Globus pallidus (tissue), 1 donor: Measurements from ENCODE around the gene MYO16.
A peak's percentile ranks its signal among the peaks of the same experiment; 100 is the strongest.

ENCODE experiments used
- DNase-seq: peaks from one replicate; pipeline ENCODE4 v3.0.0-alpha.2; 2015; ENCODE audit warnings: low spot score

The MYO16 gene

DNA sequence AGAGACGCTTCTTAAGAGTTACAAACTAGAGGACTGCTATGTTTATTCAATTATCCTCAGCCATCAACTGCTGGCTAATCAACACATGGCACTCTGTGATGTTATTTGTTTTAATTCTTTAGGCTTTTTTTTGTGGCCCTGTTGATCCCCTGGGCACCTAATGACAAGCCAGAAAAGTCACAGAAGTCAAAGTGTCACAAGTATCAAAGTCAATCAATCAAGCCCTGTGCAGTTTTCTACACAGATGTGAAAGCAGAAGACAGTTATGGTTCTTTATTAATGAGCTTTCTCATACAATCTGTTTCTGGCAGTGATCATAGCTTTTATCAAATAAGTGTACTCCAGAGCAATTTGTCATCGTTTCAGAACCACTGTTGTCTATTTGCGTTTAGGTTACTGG, 34.3 kb downstream of the MYO16 start:
- DNase-seq, result no peak

DNA sequence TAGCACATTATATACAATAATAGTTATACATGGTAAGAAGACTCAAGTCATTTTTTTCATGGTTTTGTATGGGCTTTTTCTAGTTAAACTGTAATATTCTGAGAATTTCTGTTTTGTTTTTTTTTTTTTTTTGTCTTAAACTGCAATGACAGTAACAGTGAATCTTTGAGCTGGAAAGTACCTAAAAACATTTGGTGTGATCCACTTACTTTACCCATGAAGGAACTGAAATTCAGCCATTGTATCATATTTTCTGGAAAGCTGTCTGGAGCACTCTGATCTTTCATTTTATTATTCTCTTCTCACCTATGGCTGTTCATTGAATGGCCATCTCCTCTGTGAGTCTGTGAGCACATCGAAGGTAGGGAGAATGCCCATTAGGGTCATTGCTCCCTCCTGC, 37.8 kb downstream of the MYO16 start:
- no peak for DNase-seq

DNA sequence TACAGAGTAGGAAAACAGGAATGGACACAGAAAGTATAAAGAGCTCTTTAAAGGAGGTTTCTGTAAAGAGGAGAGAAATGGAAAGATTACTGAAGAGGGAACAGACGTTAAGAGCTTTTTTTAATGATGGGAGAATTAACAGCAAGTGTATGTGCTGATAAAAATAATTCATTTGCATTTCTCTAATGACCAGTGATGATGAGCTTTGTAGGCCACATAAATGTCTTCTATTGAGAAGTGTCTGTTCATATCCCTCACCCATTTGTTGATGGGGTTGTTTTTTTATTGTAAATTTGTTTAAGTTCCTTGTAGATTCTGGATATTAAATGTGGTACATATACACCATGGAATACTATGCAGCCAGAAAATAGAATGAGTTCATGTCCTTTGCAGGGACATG, 40.0 kb downstream of the MYO16 start:
- DNase-seq, result no peak

DNA sequence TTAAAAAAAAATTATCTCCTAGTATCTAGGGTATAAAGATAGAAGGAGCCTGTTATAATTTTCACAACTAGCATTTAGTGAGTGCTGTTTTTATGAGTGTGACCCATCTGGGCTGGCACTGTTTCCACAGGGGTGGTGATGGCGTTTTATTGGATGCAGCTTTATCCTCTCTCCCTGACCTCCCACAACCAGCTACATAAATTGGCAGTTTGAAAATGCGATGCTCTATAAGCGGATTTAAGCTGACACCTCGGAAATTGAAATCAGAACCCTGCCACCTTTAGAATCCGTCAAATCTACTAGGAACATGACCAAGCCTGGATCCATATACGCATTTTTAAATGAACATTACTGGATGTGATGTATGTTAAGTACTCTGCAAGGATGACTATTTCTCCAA, 44.9 kb downstream of the MYO16 start:
- no peak for DNase-seq

DNA sequence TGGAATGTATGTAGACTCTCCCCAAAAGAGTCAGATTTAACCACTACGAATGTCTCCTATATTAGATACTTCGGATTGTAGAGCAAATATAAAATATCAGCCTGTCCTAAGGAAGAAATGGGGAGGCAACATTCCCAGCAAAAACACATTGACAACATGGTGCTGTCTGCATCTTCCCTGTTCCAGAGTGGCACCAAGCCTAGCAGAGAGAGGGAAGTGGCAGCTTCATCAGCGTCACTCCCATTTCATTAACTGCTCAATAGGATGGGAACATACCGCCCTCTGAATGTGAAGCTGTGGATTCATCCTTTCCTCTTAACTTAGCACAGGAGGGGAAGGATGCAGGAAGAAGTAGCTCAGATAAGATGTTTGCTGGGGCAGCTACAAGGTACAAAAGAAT, 45.4 kb downstream of the MYO16 start:
- no peak for DNase-seq

DNA sequence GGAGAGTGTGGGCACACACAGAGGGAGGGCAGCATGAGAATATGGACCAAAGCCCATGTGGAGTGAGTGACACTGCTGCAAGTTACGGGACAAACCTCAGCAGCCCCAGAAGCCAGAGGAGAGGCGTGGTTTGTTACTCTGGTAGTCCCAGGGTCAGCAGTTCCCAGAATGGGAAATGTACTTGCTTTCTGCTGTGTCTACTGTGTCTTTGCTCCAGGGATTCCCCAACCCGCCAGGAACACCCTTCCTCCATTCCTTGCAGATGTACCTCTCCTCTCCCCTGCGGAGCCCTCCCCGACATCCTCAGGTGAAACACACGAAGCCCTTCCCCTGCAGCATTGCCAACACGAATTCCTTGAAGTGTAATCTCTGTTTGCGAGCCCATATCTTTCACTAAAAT, 47.2 kb downstream of the MYO16 start:
- DNase-seq, result no peak

DNA sequence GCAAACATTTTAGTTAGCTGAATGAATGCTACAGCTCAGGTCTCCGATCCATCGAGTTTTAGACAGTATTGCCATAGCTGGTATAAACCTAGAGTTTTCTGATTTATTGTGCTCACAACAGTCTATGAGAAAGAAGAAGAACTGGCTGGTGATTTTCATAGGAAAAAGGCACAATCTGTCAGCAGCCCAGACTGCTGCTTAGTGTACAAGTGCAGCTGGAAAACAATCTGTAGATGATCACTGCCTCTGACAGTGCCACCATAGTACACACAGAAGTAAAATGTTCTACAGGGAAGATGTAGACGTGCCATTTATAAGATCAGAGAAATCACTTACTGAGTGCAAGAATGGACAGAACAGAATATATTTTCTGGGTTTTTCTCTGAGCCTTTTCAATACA, 48.4 kb downstream of the MYO16 start:
- DNase-seq, result no peak

DNA sequence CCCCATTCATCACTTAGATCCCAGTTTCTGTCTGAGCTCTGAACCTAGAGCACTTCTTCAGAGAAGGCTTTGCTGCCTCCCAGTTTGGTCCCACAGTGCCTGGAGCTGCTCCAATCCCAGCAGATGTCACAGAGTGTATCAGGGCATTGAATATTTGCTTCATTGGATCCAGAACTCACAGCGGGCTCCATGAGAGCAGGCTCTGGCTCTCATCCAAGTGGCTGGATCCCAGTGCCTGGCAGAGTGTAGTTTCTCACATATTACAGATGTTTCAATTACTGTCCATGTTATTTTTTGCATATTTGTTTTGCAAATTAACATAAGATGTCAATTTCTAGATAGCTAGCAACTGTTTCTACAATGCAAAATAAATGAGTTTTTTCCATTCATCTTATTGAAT, 50.6 kb downstream of the MYO16 start:
- no peak for DNase-seq

DNA sequence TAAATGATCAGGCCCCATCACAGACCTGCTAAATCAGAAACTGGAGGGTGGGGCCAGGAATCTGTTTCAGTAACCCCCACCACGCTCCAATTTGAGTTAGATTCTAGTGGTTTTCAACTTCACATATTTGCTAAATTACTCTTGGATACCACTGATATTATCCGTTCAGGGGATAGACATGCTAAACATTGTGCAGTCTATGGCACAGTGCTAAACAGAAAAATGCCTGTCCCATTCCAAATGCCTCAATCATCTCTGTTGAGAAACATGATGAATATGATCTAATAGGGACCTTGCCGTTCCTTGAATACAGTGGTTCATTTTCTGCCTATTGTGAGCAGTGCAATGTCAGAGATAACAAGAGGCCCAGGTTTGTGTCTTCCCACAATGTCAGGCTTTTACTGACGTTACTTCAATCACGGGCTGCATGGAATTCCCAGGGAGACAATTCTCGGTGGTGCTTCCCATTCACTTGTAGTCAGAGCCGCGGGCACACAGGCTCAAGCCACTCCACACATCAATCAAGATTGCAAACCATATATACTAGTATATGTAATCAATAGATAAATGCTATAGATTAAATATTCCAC, 52.7 kb downstream of the MYO16 start:
- no peak for DNase-seq

DNA sequence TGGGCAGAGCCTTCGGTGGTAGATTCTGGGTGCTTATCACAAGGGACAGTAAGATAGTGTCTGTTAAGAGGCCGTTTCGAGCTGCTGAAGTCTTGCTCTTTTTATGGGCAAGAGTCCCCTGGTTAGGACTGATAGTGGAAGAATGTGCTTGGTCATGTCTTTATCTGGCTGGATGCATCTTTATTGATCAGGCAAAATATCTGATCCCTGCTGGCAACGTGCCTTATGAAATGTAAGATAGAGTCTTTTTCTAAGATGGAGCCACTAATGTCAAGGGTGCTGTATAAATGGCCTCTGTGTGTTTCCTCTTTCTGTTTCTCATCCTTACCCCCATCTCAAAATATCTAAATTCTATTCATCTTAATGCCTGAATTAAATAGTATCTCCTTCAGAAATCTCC, 53.3 kb downstream of the MYO16 start:
- DNase-seq, result no peak

DNA sequence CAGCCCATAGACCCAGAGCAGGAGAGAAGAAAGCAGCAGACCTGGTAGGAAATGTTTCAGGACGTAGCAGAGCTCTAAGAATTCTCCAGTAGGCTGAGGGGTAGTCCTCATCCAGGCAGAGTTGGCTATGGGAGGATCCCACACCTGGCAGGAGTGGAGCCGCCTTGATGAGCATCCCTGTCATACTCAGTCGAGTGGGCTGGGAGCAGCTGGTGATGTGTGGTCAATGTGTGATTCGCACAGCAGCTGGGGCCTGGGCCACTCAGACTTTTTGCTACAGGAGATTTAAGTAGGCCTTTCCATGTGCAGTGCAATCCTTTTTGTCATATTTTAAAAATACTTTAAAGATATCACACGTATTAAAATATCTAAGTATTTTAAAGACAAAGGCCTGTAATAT, 56.6 kb downstream of the MYO16 start:
- DNase-seq, result no peak

DNA sequence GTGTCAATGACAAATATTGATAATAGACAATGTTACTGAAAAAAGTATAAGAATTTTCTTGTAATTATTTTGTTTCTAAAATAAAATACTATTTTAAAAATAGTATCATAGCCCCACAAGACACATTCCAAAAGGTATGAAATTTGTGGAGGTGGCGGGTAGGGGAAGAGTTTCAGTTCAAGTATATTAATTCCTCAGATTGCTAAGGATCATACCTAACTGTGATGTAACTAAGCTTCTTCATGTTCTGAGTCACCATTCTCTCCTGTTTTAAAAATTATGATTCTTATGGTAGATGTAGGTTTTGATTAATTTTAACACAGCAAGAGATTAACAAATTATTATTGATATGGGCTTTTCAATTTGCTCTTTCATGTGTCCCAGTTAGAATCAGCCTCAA, 61.3 kb downstream of the MYO16 start:
- DNase-seq, result no peak

DNA sequence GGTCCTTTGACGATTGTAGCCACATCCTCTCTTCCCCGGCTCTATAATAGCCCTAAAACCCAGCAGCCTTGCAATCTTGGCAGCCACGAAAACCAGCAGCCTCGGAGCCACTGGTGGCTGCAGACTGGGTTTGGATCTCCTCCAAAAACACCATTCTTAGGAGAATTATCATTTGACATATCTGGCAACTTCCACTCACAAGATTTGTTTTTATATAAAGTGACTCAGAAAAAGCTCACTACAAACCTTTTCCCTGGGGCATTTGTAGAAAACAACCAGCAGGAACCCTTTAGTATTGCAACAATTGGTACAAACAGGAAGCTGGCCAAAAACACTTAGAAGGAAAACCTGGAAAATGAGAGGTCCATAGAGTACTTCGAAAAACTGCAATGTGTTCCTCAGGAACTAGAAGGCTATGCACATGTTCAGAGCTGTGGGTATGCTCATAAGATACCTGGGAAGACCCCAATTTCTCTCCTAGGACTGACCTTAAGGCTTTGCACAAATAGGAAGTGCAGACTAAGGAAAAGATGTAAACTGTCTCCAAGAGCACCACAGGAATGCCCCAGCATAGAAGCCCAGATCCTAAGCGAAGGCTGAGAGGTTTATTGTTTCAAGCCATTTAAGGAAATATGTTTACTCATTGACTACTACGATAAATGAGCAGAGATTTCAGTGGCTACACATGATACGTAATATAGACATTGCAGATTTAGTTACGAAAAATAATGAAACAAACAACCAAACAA, 71.2 kb downstream of the MYO16 start:
- no peak for DNase-seq

DNA sequence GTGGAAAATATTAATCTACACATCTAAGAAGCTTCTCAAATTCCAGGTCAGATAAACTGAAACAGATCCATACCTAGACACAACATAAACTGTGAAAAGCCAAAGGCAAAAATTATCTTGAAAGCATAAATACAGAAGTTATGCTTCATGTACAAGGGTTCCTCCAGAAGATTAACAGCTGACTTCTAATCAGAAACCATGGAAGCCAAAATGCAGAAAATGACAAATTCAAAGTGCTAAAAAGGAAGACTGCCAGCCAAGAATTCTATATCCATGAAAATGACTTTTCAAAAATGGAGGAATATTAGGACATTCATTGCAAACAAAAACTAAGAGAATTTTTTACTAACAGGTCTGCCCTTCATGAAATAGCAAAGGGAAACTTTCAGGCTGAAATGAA, 72.8 kb downstream of the MYO16 start:
- DNase-seq, result no peak

DNA sequence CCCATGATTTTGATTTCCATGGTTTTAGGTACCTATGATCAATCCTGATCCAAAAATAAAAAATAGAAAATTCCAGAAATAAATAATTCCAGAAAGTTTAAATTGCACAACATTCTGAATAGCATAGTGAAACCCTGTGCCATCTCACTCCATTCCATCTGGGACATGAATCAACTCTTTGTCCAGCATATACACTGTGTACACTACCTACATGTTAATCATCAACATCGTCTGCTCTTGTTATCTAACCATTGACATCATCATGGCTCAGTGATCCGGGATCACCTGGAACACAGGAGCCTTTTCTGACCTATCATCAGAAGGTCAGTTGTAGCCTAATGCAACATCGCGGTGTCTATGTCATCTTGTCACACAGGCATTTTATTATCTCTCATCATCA, 75.6 kb downstream of the MYO16 start:
- DNase-seq, result no peak

DNA sequence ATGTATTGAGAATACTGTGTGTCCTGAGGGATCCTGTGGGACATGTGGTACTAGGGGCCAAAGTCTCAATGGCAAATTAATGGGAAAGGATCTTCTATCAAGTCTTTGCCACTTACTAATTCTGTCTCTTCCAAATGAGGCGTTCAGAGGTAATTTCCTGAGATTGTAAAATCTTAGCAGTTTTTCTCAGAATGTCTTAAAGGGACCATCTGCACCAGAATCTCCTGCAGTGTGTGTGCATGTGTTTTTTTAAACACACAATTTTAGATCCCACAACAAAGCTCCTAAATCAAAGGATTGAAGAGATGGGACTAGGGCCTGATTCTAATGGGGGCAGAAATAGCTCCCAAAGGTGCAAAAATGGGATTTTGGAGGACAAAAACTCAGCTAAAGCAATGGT, 78.2 kb downstream of the MYO16 start:
- no peak for DNase-seq

DNA sequence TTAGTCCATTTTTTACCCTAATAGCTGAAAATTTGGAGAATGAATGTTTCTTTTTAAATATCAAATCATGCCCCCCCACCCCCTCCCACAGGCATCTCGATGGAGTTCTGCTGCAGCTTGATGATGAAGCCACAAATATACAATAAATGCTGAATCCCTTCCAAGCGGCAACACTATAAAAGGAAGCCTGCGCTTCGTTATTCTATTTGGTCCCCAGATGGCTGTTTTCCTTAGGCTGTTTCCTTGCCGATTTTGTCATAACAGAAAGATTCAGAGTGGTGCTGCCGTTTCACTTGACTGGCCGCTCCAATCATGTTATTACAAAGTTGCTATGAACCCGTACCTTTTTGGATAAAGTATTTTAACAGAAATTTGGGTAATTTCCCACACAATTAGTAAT, 79.5 kb downstream of the MYO16 start:
- no peak for DNase-seq

DNA sequence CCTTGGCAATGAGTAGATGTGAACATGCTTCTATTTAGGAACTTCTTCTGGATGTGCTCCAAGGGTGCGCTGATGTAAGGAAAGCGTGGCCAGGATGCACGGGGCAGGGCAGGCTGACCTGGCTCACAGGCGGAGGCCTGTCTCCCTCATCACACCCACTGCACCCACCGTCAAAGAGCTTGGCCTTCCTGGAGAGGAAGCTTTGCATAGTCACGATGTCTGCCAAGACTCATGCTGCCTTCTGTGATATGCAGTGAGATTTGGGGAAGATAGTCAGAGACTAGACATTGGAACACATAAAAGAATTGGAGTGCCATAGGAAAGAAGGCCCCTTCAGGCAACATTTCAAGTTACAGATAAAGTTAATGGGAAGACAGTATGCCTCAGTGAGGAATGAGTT, 82.0 kb downstream of the MYO16 start:
- DNase-seq, result no peak

DNA sequence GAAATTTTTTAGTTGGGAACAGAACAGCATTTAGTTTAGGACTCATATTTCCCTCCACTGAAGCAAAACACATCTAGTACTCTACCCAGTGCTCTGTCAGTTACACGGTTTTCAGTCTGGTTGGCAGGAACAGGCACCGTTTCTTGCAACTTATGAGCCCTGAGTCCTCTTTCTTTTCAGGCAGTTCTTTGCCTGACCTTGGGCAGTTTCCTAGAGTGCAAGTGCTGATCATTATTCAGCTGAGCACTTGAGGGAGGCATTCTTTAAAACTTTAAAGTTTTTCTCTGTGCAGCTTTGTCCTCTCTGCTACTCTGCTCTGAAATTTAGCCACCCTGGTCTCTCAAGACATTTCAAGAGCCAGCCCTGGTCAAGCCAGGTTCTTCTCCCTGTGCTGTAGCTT, 96.1 kb downstream of the MYO16 start:
- DNase-seq, result peak; percentile 7

DNA sequence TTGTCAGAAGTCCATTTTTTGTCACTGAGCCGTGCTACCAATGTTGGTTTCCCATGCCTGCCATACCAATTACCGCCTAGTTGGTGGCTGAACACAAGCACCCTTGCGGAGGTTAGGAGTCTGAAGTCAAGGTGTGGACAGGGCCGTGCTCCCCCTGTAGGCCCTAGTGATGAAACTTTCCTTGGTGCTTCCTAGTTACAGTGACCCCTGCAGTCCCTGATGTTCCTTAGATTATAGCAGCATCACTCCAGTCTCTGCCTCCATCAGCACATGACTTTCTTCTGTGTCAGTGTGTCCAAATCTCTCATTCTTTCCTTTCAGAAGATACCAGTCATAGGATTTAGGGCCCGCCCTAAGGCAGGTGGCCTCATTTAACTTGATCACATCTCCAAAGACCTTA, 99.0 kb downstream of the MYO16 start:
- no peak for DNase-seq

DNA sequence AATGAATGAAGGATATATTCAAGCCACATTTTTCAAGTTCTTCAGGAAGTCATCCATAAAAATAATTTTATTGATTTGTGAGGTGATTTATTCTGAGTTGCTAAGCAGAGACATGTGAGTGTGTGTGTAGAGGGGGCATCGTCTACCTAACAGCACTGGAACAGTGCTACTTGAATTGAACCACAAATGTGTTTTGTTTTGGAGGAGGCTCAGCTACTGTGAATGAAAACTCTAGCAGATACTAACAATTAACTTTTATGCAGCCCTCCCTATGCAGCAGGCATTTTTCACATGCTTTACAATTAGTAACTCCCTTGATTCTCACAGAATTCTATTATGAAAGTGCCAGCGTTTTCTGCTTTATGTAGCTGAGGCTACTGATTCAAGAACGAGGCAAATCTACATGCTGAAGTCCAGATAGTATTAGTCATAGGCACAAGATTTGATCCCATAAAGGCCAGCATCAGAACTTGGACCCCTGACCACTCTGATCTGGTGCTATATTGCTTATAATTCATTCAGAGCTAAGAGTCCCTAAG, 103.7 kb downstream of the MYO16 start:
- no peak for DNase-seq

DNA sequence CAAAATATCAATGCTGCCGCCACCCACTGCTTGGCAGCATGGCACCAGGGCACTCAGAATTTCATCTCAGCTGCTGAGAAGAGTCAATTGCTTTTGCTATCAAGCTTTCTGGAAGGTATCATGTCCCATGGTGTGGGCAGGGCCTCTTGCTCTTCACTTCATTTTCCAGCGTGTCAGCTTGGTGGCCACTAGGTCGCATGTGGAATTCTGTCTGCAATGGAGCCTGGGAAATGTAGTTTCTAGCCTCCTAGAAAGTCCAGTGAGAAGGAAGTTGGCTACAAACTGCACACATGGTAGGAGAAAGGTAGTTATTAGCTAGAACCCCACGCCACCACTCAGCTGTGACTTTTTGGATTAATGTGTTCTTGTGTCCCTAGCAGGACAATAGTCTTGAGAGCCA, 105.3 kb downstream of the MYO16 start:
- no peak for DNase-seq

DNA sequence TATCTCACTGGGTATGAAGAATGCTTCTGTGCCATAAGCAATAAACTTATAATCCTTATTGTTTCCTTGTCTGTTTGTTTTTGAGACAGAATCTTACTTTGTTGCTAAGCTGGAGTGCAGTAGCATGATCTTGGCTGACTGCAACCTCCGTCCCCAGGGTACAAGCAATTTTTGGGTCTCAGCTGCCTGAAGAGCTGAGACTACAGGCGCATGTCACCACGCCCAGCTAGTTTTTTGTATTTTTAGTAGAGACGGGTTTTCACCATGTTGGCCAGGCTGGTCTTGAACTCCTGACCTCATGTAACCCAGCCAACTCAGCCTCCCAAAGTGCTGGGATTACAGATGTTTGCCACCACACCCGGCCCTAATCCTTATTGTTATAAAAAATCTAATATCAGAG, 112.5 kb downstream of the MYO16 start:
- no peak for DNase-seq
